NCI-H1930 (cell line): Measurements from ENCODE around the gene MAP1B.

ENCODE experiments used
- DNase-seq, 2 experiments: peaks; one replicate each; lab custom pipeline; 2025; lab: John Stamatoyannopoulos, UW

The MAP1B gene

GRCh38 chr5:72194846-72195245 lies 87.6 kb downstream of the MAP1B start:
- no peak for DNase-seq

- no peak for DNase-seq
These were observed 88.3 kb downstream of the MAP1B start for GRCh38 chr5:72195581-72195980.

- no peak for DNase-seq
These were observed 90.1 kb downstream of the MAP1B start for GRCh38 chr5:72197393-72197792.

GRCh38 chr5:72199681-72200080 lies 92.4 kb downstream of the MAP1B start:
- DNase-seq: no peak

GRCh38 chr5:72202331-72202825 lies 95.1 kb downstream of the MAP1B start:
- DNase-seq: no peak

GRCh38 chr5:72203251-72203845 lies 96.1 kb downstream of the MAP1B start:
- no peak for DNase-seq

- DNase-seq: no peak
These were observed 97.7 kb downstream of the MAP1B start for GRCh38 chr5:72204946-72205345.

GRCh38 chr5:72205431-72206009 lies 98.2 kb downstream of the MAP1B start:
- DNase-seq: no peak

- DNase-seq: no peak
These were observed 98.9 kb downstream of the MAP1B start for GRCh38 chr5:72206160-72206559.

GRCh38 chr5:72206994-72207393 lies 99.7 kb downstream of the MAP1B start:
- no peak for DNase-seq

GRCh38 chr5:72208324-72208926 lies 101.2 kb downstream of the MAP1B start:
- DNase-seq: no peak

GRCh38 chr5:72209147-72210115 lies 102.2 kb downstream of the MAP1B start:
- DNase-seq: no peak

- no peak for DNase-seq
These were observed 103.8 kb downstream of the MAP1B start for GRCh38 chr5:72210888-72211678.

- no peak for DNase-seq
These were observed 104.9 kb downstream of the MAP1B start for GRCh38 chr5:72212171-72212570.

- no peak for DNase-seq
These were observed 106.2 kb downstream of the MAP1B start for GRCh38 chr5:72213482-72213881.

GRCh38 chr5:72214168-72214567 lies 106.9 kb downstream of the MAP1B start:
- no peak for DNase-seq

GRCh38 chr5:72216756-72217155 lies 109.5 kb downstream of the MAP1B start:
- DNase-seq: no peak

- no peak for DNase-seq
These were observed 113.8 kb downstream of the MAP1B start for GRCh38 chr5:72221099-72221498.

- no peak for DNase-seq
These were observed 114.3 kb downstream of the MAP1B start for GRCh38 chr5:72221541-72221940.

- DNase-seq: no peak
These were observed 115.2 kb downstream of the MAP1B start for GRCh38 chr5:72222521-72222920.

GRCh38 chr5:72223371-72223770 lies 116.1 kb downstream of the MAP1B start:
- no peak for DNase-seq
